ENCODE data around the gene RIMBP2. TPM values are rescaled to one million over a fixed set of nuclear protein-coding genes. Genes with fewer than 3 reads are reported as not detected.

Gene RIMBP2
- total RNA-seq, 2 experiments from 2014 or later: not detected

DNA sequence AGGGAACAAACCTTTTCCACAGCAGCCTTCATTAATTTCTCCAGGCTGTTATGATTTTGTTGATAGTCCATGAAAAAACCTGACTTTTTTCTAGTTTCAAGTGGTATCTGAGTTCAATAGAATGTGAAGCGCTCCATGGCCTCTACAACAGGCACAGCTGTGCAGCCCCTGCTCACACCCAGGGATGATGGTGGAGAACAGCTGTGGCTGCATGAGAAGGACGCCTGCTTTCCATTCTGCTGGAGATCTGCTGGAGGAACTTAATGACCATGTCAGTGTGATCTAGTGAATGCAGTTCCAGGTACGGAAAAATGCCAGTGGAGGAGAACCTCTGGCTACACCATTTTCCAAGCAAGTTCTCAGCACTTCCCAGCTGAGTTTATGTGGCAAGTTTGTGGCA is 297.8 kb downstream of the RIMBP2 start:
- Mint-ChIP-seq H3K4me3 (no peak overlapping the region), H3K36me3 (ENCODE audit: low read depth) (no peaks in the 10 kb centered on the region), H3K9me3 (no peaks in the 10 kb centered on the region), H3K4me1 (ENCODE audit: low read depth) (no peaks in the 10 kb centered on the region), H3K27ac (no peak overlapping the region), H3K27me3 (peaks cover 15% of the 10 kb centered on the region)
- Histone ChIP-seq H3K4me3 (ENCODE audit: low read length) (no peak overlapping the region), H3K9me3 (ENCODE audit: control insufficient read depth in 1 of 2, insufficient read depth in 1 of 2, low read length in 2 of 2) (peaks cover 0 to 6% of the 10 kb centered on the region in 2 experiments), H3K4me1 (ENCODE audit: insufficient read depth, low read length) (no peaks in the 10 kb centered on the region), H3K27ac (ENCODE audit: low read depth in 1 of 2, low read length in 2 of 2) (no peak overlapping the region), H3K27me3 (ENCODE audit: control insufficient read depth in 1 of 2, insufficient read depth in 2 of 2, low read length in 2 of 2) (no peaks in the 10 kb centered on the region), H3K36me3 (ENCODE audit: insufficient read depth, low read length) (no peaks in the 10 kb centered on the region)
- TF ChIP-seq, protein P1, sequence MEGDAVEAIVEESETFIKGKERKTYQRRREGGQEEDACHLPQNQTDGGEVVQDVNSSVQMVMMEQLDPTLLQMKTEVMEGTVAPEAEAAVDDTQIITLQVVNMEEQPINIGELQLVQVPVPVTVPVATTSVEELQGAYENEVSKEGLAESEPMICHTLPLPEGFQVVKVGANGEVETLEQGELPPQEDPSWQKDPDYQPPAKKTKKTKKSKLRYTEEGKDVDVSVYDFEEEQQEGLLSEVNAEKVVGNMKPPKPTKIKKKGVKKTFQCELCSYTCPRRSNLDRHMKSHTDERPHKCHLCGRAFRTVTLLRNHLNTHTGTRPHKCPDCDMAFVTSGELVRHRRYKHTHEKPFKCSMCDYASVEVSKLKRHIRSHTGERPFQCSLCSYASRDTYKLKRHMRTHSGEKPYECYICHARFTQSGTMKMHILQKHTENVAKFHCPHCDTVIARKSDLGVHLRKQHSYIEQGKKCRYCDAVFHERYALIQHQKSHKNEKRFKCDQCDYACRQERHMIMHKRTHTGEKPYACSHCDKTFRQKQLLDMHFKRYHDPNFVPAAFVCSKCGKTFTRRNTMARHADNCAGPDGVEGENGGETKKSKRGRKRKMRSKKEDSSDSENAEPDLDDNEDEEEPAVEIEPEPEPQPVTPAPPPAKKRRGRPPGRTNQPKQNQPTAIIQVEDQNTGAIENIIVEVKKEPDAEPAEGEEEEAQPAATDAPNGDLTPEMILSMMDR (IDR thresholded peaks at IDR 0.05): no peak
- ATAC-seq (ENCODE audit: poor library complexity): no peak
- ChIA-PET POLR2A (no interaction called here), CTCF (no interaction called here)
- intact Hi-C loops (cut with DNase I, micrococcal nuclease): no loop called here
- DNase-seq: no peak

DNA sequence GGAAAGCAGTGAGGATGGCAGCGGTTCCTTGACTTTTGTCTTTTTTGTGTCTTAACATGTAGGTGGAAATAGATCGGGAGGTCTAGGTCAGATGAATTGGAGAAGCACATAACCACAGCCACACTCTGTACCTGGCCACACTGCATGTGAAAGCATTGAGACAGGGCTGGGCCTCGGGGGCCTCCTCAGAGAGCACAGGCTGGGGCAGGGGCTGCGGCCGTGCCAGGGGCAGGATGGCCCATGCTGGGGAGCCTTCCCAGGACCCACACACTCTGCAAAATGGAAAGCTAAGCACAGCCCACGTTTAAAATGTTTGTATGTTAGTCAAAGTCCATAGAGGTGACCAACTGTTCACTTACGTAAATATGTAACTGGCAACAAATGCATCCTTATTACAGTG is 301.7 kb downstream of the RIMBP2 start:
- ATAC-seq (ENCODE audit: poor library complexity): no peak
- intact Hi-C loops (cut with DNase I, micrococcal nuclease): no loop called here
- no peaks in the 10 kb centered on the region for H3K36me3 ChIP-seq (ENCODE audit: insufficient read depth, low read length)
- Mint-ChIP-seq H3K4me1 (ENCODE audit: low read depth) (no peaks in the 10 kb centered on the region), H3K36me3 (ENCODE audit: low read depth) (no peaks in the 10 kb centered on the region), H3K27ac (no peak overlapping the region), H3K27me3 (peaks cover 22% of the 10 kb centered on the region), H3K9me3 (no peaks in the 10 kb centered on the region), H3K4me3 (no peak overlapping the region)
- no peaks in the 10 kb centered on the region for H3K27me3 ChIP-seq (ENCODE audit: control insufficient read depth in 1 of 2, insufficient read depth in 2 of 2, low read length in 2 of 2)
- H3K27ac ChIP-seq (ENCODE audit: low read depth in 1 of 2, low read length in 2 of 2): no peak overlapping the region
- peaks cover 0 to 3% of the 10 kb centered on the region in 2 experiments for H3K9me3 ChIP-seq (ENCODE audit: control insufficient read depth in 1 of 2, insufficient read depth in 1 of 2, low read length in 2 of 2)
- TF ChIP-seq, protein P1 (IDR thresholded peaks at IDR 0.05): no peak
- H3K4me1 ChIP-seq (ENCODE audit: insufficient read depth, low read length): no peaks in the 10 kb centered on the region
- CTCF ChIA-PET: no interaction called here
- DNase-seq: no peak
- H3K4me3 ChIP-seq (ENCODE audit: low read length): no peak overlapping the region
- POLR2A ChIA-PET: no interaction called here

DNA sequence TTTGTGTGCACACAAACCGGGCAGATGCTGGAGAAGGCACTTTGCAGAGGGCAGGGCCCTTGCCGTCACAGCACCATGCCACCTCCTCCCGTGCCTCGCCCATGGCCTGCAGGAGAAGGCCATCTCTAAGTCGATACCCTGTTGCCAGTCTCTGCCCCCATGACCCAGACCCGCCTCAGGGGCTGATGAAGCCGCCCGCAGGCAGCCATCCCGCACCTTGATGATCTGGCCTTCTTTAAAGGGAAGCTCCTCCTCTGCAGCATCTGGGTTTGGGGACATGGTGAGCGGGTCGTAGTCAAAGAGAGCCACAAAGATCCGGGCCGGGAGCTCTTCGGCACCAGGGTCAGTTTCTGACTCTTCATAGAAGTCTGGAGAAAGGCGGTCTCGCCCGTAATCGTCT is 302.2 kb downstream of the RIMBP2 start:
- TF ChIP-seq, protein P1 (IDR thresholded peaks at IDR 0.05): no peak
- POLR2A ChIA-PET: no interaction called here
- Mint-ChIP-seq H3K9me3 (no peaks in the 10 kb centered on the region), H3K27me3 (peaks cover 22% of the 10 kb centered on the region), H3K4me3 (no peak overlapping the region), H3K4me1 (ENCODE audit: low read depth) (no peaks in the 10 kb centered on the region), H3K27ac (no peak overlapping the region), H3K36me3 (ENCODE audit: low read depth) (no peaks in the 10 kb centered on the region)
- ATAC-seq (ENCODE audit: poor library complexity) (no peak), DNase-seq (no peak)
- Histone ChIP-seq H3K27ac (ENCODE audit: low read depth in 1 of 2, low read length in 2 of 2) (no peak overlapping the region), H3K4me1 (ENCODE audit: insufficient read depth, low read length) (no peaks in the 10 kb centered on the region), H3K27me3 (ENCODE audit: control insufficient read depth in 1 of 2, insufficient read depth in 2 of 2, low read length in 2 of 2) (no peaks in the 10 kb centered on the region), H3K9me3 (ENCODE audit: control insufficient read depth in 1 of 2, insufficient read depth in 1 of 2, low read length in 2 of 2) (peaks cover 0 to 3% of the 10 kb centered on the region in 2 experiments), H3K36me3 (ENCODE audit: insufficient read depth, low read length) (no peaks in the 10 kb centered on the region), H3K4me3 (ENCODE audit: low read length) (no peak overlapping the region)
- intact Hi-C loops (cut with DNase I, micrococcal nuclease): no loop called here
- CTCF ChIA-PET: no interaction called here
